ENCODE results near the gene PCDHA2.
A peak's percentile ranks its signal among the peaks of the same experiment; 100 is the strongest.
"Not testable (repeated sequence)": the region's sequence is repeated elsewhere in the genome, so short reads cannot be mapped to it uniquely, and the experiment has no call there.

The PCDHA2 gene

GRCh38 chr5:140791089-140791488, 3.6 kb upstream of the PCDHA2 start:
- H3K27ac ChIP-seq = no peak overlapping the region
- TF ChIP-seq ZFX (IDR thresholded peaks at IDR 0.05) = no peak
- TF ChIP-seq, protein P1, sequence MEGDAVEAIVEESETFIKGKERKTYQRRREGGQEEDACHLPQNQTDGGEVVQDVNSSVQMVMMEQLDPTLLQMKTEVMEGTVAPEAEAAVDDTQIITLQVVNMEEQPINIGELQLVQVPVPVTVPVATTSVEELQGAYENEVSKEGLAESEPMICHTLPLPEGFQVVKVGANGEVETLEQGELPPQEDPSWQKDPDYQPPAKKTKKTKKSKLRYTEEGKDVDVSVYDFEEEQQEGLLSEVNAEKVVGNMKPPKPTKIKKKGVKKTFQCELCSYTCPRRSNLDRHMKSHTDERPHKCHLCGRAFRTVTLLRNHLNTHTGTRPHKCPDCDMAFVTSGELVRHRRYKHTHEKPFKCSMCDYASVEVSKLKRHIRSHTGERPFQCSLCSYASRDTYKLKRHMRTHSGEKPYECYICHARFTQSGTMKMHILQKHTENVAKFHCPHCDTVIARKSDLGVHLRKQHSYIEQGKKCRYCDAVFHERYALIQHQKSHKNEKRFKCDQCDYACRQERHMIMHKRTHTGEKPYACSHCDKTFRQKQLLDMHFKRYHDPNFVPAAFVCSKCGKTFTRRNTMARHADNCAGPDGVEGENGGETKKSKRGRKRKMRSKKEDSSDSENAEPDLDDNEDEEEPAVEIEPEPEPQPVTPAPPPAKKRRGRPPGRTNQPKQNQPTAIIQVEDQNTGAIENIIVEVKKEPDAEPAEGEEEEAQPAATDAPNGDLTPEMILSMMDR (conservative IDR thresholded peaks at IDR 0.05) = no peak

DNA sequence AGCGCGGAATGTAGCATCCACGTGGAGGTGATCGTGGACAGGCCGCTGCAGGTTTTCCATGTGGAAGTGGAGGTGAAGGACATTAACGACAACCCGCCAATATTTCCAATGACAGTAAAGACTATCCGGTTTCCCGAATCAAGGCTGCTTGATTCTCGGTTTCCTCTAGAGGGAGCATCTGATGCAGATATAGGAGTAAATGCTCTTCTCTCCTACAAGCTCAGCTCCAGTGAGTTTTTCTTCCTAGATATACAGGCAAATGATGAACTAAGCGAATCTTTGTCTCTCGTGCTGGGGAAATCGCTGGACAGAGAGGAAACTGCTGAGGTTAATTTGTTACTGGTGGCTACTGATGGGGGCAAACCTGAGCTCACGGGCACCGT, 598 bp downstream of the PCDHA2 start:
- TF ChIP-seq, protein P1 (conservative IDR thresholded peaks at IDR 0.05) = peak; percentile 66
- no peak for TF ChIP-seq ZFX (IDR thresholded peaks at IDR 0.05)
- no peak overlapping the region for H3K27ac ChIP-seq

GRCh38 chr5:140796072-140796717, 1.5 kb downstream of the PCDHA2 start:
- H3K27ac ChIP-seq = not testable (repeated sequence)

- TF ChIP-seq, protein P1 (conservative IDR thresholded peaks at IDR 0.05) = no peak
- TF ChIP-seq ZFX (IDR thresholded peaks at IDR 0.05) = no peak
- H3K27ac ChIP-seq = no peak overlapping the region
These were observed 2.1 kb downstream of the PCDHA2 start for GRCh38 chr5:140796718-140797095.

GRCh38 chr5:140800816-140801493, 6.3 kb downstream of the PCDHA2 start, which contains the start of gene PCDHA3:
Gene PCDHA3, plus strand, starts transcription at chr5:140801057.
- H3K27ac ChIP-seq = no peak within 1 kb of the TSS
- TF ChIP-seq ZFX (IDR thresholded peaks at IDR 0.05) = no peak
- TF ChIP-seq, protein P1 (conservative IDR thresholded peaks at IDR 0.05) = peak; percentile 51

DNA sequence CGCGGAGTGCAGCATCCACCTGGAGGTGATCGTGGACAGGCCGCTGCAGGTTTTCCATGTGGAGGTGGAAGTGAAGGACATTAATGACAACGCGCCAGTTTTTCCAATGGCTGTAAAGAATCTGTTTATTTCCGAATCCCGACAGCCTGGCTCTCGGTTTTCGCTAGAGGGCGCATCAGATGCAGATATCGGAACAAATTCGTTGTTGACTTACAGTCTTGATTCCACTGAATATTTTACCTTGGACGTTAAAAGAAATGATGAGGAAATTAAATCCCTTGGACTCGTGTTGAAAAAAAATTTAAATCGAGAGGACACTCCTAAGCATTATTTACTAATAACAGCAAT, 6.8 kb downstream of the PCDHA2 start:
- TF ChIP-seq, protein P1 (conservative IDR thresholded peaks at IDR 0.05) = peak; percentile 60
- TF ChIP-seq ZFX (IDR thresholded peaks at IDR 0.05) = no peak
- no peak overlapping the region for H3K27ac ChIP-seq

DNA sequence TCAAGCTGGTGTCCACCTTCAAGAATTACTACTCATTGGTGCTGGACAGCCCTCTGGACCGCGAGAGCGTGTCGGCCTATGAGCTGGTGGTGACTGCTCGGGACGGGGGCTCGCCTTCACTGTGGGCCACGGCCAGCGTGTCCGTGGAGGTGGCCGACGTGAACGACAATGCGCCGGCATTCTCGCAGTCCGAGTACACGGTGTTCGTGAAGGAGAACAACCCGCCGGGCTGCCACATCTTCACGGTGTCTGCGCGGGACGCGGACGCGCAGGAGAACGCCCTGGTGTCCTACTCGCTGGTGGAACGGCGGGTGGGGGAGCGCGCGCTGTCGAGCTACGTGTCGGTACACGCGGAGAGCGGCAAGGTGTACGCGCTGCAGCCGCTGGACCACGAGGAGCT, 7.7 kb downstream of the PCDHA2 start:
- H3K27ac ChIP-seq = not testable (repeated sequence)

DNA sequence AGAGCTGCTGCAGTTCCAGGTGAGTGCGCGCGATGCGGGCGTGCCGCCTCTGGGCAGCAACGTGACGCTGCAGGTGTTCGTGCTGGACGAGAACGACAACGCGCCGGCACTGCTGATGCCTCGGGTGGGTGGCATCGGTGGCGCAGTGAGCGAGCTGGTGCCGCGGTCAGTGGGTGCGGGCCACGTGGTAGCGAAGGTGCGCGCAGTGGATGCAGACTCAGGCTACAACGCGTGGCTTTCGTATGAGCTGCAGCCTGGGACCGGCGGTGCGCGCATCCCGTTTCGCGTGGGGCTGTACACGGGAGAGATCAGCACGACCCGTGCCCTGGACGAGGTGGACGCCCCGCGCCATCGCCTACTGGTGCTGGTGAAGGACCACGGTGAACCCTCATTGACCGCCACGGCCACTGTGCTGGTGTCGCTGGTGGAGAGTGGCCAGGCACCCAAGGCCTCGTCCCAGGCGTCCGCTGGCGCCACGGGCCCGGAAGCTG, 8.2 kb downstream of the PCDHA2 start:
- H3K27ac ChIP-seq = no peak overlapping the region
- no peak for TF ChIP-seq ZFX (IDR thresholded peaks at IDR 0.05)
- TF ChIP-seq, protein P1 (conservative IDR thresholded peaks at IDR 0.05) = no peak
